Neural cell (in vitro differentiated cells): ENCODE measurements around the gene IFNK. TPM values are rescaled to one million over a fixed set of nuclear protein-coding genes. Genes with fewer than 3 reads are reported as not detected.

Experiments
- H2AFZ ChIP-seq: fragments of 200-600, 300-800 bp; sonication (generic), shearing (Covaris generic); 2 replicates; pipeline ENCODE4 v1.6.0; 2014; ENCODE audit warnings: low read depth, mild to moderate bottlenecking, antibody characterized with exemption, low read length, moderate library complexity
- H3F3A ChIP-seq: fragments of 200-600 bp; shearing (Covaris generic); 2 replicates; pipeline ENCODE4 v1.6.1; 2016; ENCODE audit warnings: mild to moderate bottlenecking, moderate library complexity, mixed read lengths, antibody characterized with exemption, low read length; ENCODE audit not compliant: insufficient read depth, poor library complexity, severe bottlenecking
- H3K27ac ChIP-seq: fragments of 200-600, 300-800 bp; sonication (generic), shearing (Covaris generic); 2 replicates; pipeline ENCODE4 v1.5.1; 2014; ENCODE audit warnings: mild to moderate bottlenecking, low read length, moderate library complexity
- H3K27me3 ChIP-seq: fragments of 300-800, 200-600 bp; sonication (generic), shearing (Covaris generic); 2 replicates; pipeline ENCODE4 v1.6.0; 2014; ENCODE audit warnings: mild to moderate bottlenecking, low read depth, low read length, moderate library complexity; ENCODE audit not compliant: insufficient read depth
- H3K36me3 ChIP-seq: fragments of 300-800, 200-600 bp; sonication (generic), shearing (Covaris generic); 2 replicates; pipeline ENCODE4 v1.5.1; 2014; ENCODE audit warnings: mild to moderate bottlenecking, antibody characterized with exemption, low read length, moderate library complexity; ENCODE audit not compliant: insufficient read depth
- H3K4me2 ChIP-seq: fragments of 300-800, 200-600 bp; sonication (generic), shearing (Covaris generic); 2 replicates; pipeline ENCODE4 v1.6.0; 2014; ENCODE audit warnings: mild to moderate bottlenecking, low read length
- H3K4me3 ChIP-seq: fragments of 300-800, 200-600 bp; sonication (generic), shearing (Covaris generic); 2 replicates; pipeline ENCODE4 v1.5.1; 2014; ENCODE audit warnings: mild to moderate bottlenecking, low read length, moderate library complexity
- H3K79me2 ChIP-seq: fragments of 200-600 bp; shearing (Covaris generic); replicated peaks from 2 replicates; pipeline ENCODE4 v1.6.0; 2014; ENCODE audit warnings: mild to moderate bottlenecking, low read length, moderate library complexity; ENCODE audit not compliant: insufficient read depth
- H3K9ac ChIP-seq: fragments of 300-800, 200-600 bp; sonication (generic), shearing (Covaris generic); 2 replicates; pipeline ENCODE4 v1.6.1; 2016; ENCODE audit warnings: mild to moderate bottlenecking, low read length, mixed read lengths
- H3K9me2 ChIP-seq: fragments of 200-600 bp; shearing (Covaris generic); 2 replicates; pipeline ENCODE4 v1.6.1; 2016; ENCODE audit warnings: mild to moderate bottlenecking, low read length, mixed read lengths; ENCODE audit not compliant: insufficient read depth
- H3K9me3 ChIP-seq: fragments of 200-600, 300-800 bp; sonication (generic), shearing (Covaris generic); 2 replicates; pipeline ENCODE4 v1.6.1; 2016; ENCODE audit warnings: mild to moderate bottlenecking, mixed run types, low read length, moderate library complexity, mixed read lengths
- H4K20me1 ChIP-seq: fragments of 200-600 bp; shearing (Covaris generic); 2 replicates; pipeline ENCODE4 v1.6.1; 2016; ENCODE audit warnings: mild to moderate bottlenecking, mixed run types; ENCODE audit not compliant: insufficient read depth
- CTCF ChIP-seq: fragments of 450-650 bp; IDR thresholded peaks from 2 replicates; pipeline ENCODE4 v1.5.1; 2014; ENCODE audit warnings: antibody characterized with exemption, mild to moderate bottlenecking, moderate library complexity; ENCODE audit not compliant: poor library complexity, severe bottlenecking
- EP300 ChIP-seq: fragments of 450-650 bp; conservative IDR thresholded peaks from 2 replicates; pipeline ENCODE4 v1.6.1; 2014; ENCODE audit warnings: antibody characterized with exemption, mild to moderate bottlenecking, moderate library complexity; ENCODE audit not compliant: poor library complexity, severe bottlenecking
- EZH2 ChIP-seq: fragments of 200-600, 300-800 bp; shearing (Covaris generic), sonication (generic); IDR thresholded peaks from 2 replicates; pipeline ENCODE4 v1.6.1; 2014; ENCODE audit warnings: antibody characterized with exemption, low read length, borderline replicate concordance, mild to moderate bottlenecking; ENCODE audit not compliant: insufficient read depth, poor library complexity, severe bottlenecking
- MXI1 ChIP-seq: fragments of 450-650 bp; conservative IDR thresholded peaks from 2 replicates; pipeline ENCODE4 v1.6.1; 2014; ENCODE audit warnings: antibody characterized with exemption, mild to moderate bottlenecking; ENCODE audit not compliant: poor library complexity, severe bottlenecking
- POLR2AphosphoS5 ChIP-seq: IDR thresholded peaks from 2 replicates; pipeline ENCODE4 v1.6.1; 2012
- RAD21 ChIP-seq: fragments of 450-650 bp; conservative IDR thresholded peaks from 2 replicates; pipeline ENCODE4 v1.6.1; 2014; ENCODE audit warnings: antibody characterized with exemption, mild to moderate bottlenecking, moderate library complexity
- REST ChIP-seq: IDR thresholded peaks from 2 replicates; pipeline ENCODE4 v1.6.1; 2012; ENCODE audit warnings: borderline replicate concordance
- SMC3 ChIP-seq: fragments of 450-650 bp; conservative IDR thresholded peaks from 2 replicates; pipeline ENCODE4 v1.6.1; 2014; ENCODE audit warnings: antibody characterized with exemption, mild to moderate bottlenecking, moderate library complexity; ENCODE audit not compliant: poor library complexity
- TAF1 ChIP-seq: IDR thresholded peaks from 2 replicates; pipeline ENCODE4 v1.6.1; 2012; ENCODE audit warnings: low read depth
- polyA plus RNA-seq: library from polyadenylated mRNA; depleted of rRNA; stranded (reverse); fragments of >200 nt; gene quantifications from 2 replicates; pipeline ENCODE4 v1.2.3, GENCODE V29; 2014

The IFNK gene
- polyA plus RNA-seq, 1 donor from 2014 or later: not detected

DNA sequence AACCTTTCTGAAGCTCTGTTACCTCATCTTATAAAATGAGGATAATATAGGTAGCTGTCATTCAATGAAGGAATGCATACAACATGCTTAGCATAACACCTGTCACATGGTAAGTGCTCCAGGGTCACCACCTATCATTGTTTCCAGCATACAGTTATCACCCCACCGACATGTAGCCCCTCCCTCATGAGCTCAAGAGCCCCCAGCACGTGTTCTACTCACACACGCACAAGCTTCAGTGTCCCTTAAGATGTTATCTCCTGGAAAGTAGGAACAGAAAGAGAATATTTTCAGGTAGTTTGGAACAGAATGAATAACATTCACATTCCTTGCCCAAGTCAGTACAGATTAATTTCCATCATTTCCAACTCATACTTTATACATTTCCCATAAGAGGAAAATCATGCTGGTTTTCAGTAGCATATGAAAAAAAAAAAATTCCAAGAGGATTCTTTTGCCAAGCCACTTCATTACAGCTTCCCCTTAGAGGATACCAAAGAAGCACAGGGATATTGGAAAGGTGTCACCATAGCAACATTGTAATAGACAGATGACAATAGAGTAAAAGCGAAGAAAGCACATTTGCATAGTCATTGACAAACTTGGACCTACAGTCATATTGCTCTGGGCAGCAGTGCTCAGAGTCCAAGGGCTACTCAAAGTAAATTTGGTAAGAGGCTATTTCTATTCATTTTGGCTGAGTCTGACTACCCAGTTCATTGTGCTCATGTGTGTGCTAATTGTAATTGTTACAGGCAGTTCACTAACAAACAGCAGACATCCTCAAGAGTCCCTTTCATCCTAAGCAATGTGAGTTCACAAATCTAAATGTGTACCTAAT is 7.0 kb downstream of the IFNK start:
- H3K4me3 ChIP-seq: peak overlapping the region; percentile 32
- H3K9ac ChIP-seq: no peak overlapping the region
- H3K4me2 ChIP-seq: no peak overlapping the region
- no peaks in the 10 kb centered on the region for H3K9me2 ChIP-seq
- H3K79me2 ChIP-seq: peaks cover 7% of the 10 kb centered on the region
- no peaks in the 10 kb centered on the region for H4K20me1 ChIP-seq
- H3F3A ChIP-seq: peaks cover 3% of the 10 kb centered on the region
- H3K27me3 ChIP-seq: peaks cover 7% of the 10 kb centered on the region
- no peaks in the 10 kb centered on the region for H3K9me3 ChIP-seq
- peaks cover 10% of the 10 kb centered on the region for H3K36me3 ChIP-seq
- no peak overlapping the region for H2AFZ ChIP-seq
- H3K27ac ChIP-seq: peak overlapping the region; percentile 42
- TF ChIP-seq EP300 (peak; percentile 8), EZH2 (no peak)

DNA sequence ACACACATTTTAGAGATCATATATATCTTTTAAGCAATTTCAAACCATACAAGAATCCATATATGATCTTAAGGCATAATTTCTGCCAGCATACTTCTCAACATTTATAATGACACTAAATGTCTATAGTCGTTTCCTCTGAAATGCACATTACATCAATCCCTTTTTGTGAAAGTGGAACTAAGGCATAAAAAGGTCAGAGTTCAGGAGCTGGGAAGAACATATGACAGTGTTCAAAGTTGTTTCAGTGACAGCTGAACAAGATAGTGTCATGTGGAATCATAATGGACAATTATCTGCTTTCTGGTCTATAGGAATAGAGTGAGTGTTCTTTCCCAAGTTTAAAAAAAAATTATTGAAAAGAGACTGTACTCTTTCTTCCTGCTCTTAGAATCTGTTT is 8.0 kb downstream of the IFNK start:
- Histone ChIP-seq H3K9ac (no peak overlapping the region), H3K36me3 (peaks cover 10% of the 10 kb centered on the region), H3K9me2 (no peaks in the 10 kb centered on the region), H3K4me3 (no peak overlapping the region), H3F3A (peaks cover 3% of the 10 kb centered on the region), H3K27me3 (peaks cover 7% of the 10 kb centered on the region), H3K4me2 (no peak overlapping the region), H3K79me2 (peaks cover 7% of the 10 kb centered on the region), H3K9me3 (no peaks in the 10 kb centered on the region), H3K27ac (no peak overlapping the region), H2AFZ (no peak overlapping the region), H4K20me1 (no peaks in the 10 kb centered on the region)
- TF ChIP-seq RAD21 (no peak), CTCF (no peak), MXI1 (no peak), TAF1 (no peak), POLR2AphosphoS5 (no peak), EP300 (no peak), REST (no peak), EZH2 (no peak), SMC3 (no peak)
